GM12874 (cell line): ENCODE data around the gene LCN9.

Experiments used
- CTCF ChIP-seq: IDR thresholded peaks from 2 replicates; pipeline ENCODE4 v1.5.1; 2011; ENCODE audit warnings: low read depth, mild to moderate bottlenecking, control low read depth, low read length, moderate library complexity; ENCODE audit not compliant: insufficient read depth

The LCN9 gene

DNA sequence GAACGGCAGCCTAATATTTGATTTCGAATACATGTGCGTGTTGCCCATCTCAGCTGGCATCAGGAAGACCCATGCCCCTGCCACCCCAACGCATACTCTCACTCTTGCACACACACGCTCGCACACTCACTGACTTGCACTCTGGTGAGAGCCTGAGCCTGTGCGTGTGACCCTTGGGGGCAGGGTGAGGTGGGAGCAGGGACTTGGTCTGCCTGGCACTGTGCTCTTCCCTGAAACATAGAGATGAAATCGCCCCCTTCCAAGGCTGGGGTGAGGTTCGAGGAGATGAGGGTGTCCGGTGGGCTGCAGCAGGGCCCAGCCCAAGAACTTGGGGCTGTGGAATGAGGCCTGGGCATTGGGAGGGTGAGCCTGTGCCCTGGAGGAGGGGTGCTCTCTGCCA lies 1.2 kb downstream of the LCN9 start:
- TF ChIP-seq CTCF: no peak

GRCh38 chr9:135664801-135665794 lies 2.0 kb downstream of the LCN9 start:
- TF ChIP-seq CTCF: no peak

DNA sequence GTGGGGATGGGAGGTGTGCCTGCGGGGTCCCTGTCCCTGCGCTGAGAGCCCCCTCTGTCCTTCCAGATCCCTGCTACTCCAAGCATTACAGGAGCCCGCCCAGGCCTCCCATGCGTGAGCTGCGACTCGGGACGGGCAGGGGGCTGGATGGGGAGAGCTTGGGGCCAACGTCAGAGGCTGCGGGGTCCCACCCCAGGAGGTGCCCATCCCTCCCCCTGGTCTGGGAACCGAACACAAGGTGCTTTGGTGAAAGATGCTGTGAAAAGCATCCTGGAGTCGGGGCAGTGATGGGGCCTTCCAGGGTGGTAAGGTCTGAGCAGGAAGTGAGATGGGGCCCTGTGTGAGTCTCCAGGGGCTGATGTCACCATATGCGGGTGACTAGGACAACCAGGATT lies 2.7 kb downstream of the LCN9 start:
- no peak for TF ChIP-seq CTCF

DNA sequence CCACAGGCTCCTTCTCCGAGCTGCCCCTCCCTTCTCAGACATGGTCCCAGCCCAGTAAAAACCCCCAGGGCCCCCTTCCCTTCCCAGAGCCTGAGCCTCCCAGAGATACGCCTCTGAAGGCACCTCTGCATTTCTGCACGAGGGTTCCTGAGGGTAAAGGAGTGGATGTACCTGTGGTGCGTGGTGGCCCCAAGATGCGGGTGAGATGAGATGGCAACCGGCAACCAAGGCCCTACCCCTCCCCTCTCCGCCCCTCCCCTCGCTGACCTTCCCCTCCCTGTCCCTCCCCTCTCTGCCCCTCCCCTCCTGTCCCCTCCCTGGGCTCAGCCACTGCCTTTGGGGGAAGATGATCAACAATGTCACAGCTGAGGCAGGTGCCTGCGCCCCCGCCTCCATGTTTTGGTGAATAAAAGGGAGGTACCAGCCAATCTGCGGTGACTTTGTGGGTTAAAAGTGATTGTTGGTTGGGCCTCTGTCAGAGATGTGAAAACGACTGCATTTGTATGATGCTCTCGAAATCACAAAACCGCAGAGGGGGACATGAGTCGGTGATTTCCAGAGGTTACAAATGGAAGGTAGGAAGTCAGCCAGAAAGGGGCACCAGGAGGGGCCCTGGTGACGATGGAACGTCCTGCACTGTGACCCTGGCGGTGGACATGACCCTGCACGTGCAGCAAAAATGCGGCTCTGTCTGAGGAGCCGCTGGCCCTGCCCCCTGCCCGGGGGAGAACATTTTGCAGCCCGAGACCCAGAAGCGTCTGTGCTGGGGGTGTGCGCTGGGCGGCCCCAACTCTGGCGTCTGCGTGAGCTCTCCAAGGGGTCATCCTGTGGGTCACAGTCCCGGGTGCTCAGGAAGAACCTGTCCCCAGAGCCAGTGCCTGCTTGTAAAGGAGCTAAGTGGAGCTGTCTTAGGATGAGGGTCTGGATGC lies 3.7 kb downstream of the LCN9 start:
- TF ChIP-seq CTCF: no peak

DNA sequence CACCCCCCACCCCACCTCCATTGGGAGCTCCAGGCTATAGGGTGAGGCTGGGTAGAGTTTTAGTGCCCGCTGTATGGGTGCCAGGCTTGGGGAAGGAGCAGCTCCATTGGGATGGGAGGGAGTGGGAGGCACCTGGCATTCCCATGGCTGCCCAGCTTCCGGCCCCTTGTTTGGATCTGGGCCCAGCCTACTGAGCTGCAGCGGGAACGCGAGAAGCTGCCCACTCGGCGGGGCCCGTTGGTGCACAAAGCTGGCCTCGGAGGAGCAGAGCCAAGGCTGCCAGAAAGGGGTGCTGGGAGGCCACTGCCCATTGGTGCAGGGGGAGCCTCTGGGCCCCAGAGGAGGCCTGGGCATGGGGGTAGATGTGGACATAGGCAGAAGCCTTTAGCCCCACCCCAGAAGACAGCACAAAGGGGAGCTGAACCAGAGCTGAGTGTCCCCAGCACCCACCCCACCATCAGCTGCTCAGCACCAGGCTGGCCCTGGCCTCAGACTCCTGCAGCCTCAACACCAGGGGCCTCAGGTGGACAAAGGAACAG lies 4.4 kb downstream of the LCN9 start:
- TF ChIP-seq CTCF: no peak

GRCh38 chr9:135669616-135670285 lies 6.6 kb downstream of the LCN9 start:
- no peak for TF ChIP-seq CTCF
